Effector memory CD8-positive, alpha-beta T cell (primary cell): ENCODE results near the gene SPOCK1.

Source experiments
- ATAC-seq: fragments of 150-1000 bp; cut with Tn5 transposase; replicated peaks from 2 replicates; pipeline ENCODE4 v1.10.0; 2021; ENCODE audit warnings: mild to moderate bottlenecking, moderate library complexity
- DNase-seq, 3 experiments: peaks; one replicate each; pipeline ENCODE4 v3.0.0; 2021
- H3K27ac Mint-ChIP-seq, 2 donors: one replicate each; pipeline ENCODE4 v1.8.0; 2022; ENCODE audit warnings: mild to moderate bottlenecking in 2 of 2, mixed read lengths in 2 of 2, moderate library complexity in 2 of 2
- H3K27me3 Mint-ChIP-seq, 2 donors: one replicate each; pipeline ENCODE4 v1.8.0; 2022; ENCODE audit warnings: mixed read lengths in 2 of 2
- H3K36me3 Mint-ChIP-seq: one replicate; pipeline ENCODE4 v1.8.0; 2022; ENCODE audit warnings: mild to moderate bottlenecking, moderate library complexity, mixed read lengths; ENCODE audit not compliant: insufficient read depth
- H3K4me1 Mint-ChIP-seq, 2 donors: one replicate each; pipeline ENCODE4 v1.8.0; 2022; ENCODE audit warnings: low read depth in 2 of 2, mixed read lengths in 2 of 2
- H3K4me3 Mint-ChIP-seq, 2 donors: one replicate each; pipeline ENCODE4 v1.8.0; 2022; ENCODE audit warnings: mild to moderate bottlenecking in 2 of 2, mixed read lengths in 2 of 2, moderate library complexity in 2 of 2
- H3K9me3 Mint-ChIP-seq, 2 donors: one replicate each; pipeline ENCODE4 v1.8.0; 2022; ENCODE audit warnings: mixed read lengths in 2 of 2

Gene SPOCK1

DNA sequence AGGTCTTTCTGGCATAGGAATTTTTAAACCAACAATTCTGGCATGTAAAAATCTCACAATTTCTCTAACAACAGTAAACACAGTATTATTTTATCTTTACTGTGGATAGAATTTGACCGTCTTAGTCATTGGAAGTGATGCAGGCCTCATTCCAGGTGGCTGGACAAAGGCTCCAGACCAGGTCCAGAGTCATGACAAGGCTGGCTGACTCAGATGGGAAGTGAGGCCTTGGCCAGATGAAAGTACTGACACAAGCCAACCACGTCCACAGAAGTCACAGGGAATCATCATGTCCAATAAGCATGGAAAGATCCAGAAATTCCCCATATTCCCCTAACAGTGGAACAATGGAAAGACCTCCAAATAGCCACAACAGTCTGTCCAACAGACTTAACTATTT is 12.4 kb downstream of the SPOCK1 start:
- no peak for DNase-seq
- H3K27ac Mint-ChIP-seq: no peak overlapping the region

DNA sequence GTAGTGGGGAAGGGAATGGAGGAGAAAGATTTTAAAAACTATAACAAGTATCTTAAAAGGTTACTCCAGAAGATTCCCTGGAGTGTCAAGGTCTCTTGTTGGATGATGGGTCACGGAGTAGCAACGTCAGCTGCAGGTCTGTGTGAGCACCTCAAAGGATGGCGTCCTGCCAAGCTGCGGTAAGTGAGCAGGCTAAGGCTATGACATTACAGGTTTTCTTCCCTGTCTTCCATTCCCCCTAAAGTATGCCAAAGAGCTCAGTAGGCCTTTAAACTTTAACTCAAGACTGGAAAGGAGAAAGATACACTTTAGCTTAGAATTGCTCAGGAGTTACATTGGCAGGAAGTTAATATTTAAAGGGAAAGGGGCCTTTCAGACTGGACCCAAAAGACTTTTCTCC is 17.5 kb downstream of the SPOCK1 start:
- H3K4me1 Mint-ChIP-seq: no peaks in the 10 kb centered on the region

More for the DNA sequence above, 12.4 kb downstream of the SPOCK1 start:
- H3K36me3 Mint-ChIP-seq: peaks cover 3% of the 10 kb centered on the region
- H3K9me3 Mint-ChIP-seq: no peaks in the 10 kb centered on the region
- no peaks in the 10 kb centered on the region for H3K4me1 Mint-ChIP-seq
- no peak for ATAC-seq
- no peak overlapping the region for H3K4me3 Mint-ChIP-seq
- H3K27me3 Mint-ChIP-seq: peaks cover 0 to 8% of the 10 kb centered on the region in 2 donors

DNA sequence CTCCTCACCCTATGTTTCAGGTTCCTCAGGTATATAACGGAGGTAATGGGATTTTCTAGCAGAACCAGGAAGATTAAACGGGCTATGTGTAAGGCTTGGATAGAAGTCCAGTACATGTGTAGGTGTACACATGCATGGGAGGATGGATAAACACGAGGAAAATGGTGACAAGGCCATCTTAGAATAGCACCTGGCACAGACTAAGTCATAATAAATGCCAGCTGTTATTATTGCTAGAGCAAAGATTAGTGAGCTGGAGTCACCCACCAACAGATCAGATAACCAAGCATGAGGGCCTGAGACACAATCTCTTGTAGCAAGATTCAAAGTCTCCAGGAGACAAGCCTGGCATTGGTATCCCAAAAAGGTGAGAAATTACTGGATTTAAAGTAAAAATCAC is 21.1 kb downstream of the SPOCK1 start:
- Mint-ChIP-seq H3K9me3 (peaks cover 0 to 2% of the 10 kb centered on the region in 2 donors), H3K36me3 (no peaks in the 10 kb centered on the region), H3K27me3 (peaks cover 7 to 17% of the 10 kb centered on the region in 2 donors), H3K4me3 (no peak overlapping the region), H3K4me1 (no peaks in the 10 kb centered on the region), H3K27ac (no peak overlapping the region)
- ATAC-seq (no peak), DNase-seq (no peak)

More for the DNA sequence above, 17.5 kb downstream of the SPOCK1 start:
- DNase-seq (no peak), ATAC-seq (no peak)
- no peak overlapping the region for H3K4me3 Mint-ChIP-seq
- H3K36me3 Mint-ChIP-seq: no peaks in the 10 kb centered on the region
- H3K27ac Mint-ChIP-seq: no peak overlapping the region
- H3K9me3 Mint-ChIP-seq: no peaks in the 10 kb centered on the region
- H3K27me3 Mint-ChIP-seq: peaks cover 0 to 1% of the 10 kb centered on the region in 2 donors

DNA sequence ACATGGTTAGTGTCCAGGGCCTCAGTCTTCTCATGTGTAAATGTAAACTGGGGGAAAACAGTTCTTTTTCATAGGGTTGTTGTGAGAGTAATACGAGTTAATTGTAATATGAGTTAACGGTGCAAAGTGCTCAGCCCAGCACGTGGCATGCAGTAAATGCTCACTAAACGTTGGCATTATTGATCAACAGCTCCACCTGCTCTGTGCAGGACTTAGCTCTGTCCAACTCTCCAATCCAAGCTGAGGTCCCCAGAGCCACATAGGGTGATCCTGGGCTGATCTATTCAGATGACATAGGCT is 28.3 kb downstream of the SPOCK1 start:
- ATAC-seq (no peak), DNase-seq (no peak)
- no peak overlapping the region for H3K4me3 Mint-ChIP-seq
- no peaks in the 10 kb centered on the region for H3K4me1 Mint-ChIP-seq
- peaks cover 17 to 34% of the 10 kb centered on the region in 2 donors for H3K27me3 Mint-ChIP-seq
- H3K27ac Mint-ChIP-seq: no peak overlapping the region
- H3K9me3 Mint-ChIP-seq: peaks cover 0 to 3% of the 10 kb centered on the region in 2 donors
- H3K36me3 Mint-ChIP-seq: no peaks in the 10 kb centered on the region

DNA sequence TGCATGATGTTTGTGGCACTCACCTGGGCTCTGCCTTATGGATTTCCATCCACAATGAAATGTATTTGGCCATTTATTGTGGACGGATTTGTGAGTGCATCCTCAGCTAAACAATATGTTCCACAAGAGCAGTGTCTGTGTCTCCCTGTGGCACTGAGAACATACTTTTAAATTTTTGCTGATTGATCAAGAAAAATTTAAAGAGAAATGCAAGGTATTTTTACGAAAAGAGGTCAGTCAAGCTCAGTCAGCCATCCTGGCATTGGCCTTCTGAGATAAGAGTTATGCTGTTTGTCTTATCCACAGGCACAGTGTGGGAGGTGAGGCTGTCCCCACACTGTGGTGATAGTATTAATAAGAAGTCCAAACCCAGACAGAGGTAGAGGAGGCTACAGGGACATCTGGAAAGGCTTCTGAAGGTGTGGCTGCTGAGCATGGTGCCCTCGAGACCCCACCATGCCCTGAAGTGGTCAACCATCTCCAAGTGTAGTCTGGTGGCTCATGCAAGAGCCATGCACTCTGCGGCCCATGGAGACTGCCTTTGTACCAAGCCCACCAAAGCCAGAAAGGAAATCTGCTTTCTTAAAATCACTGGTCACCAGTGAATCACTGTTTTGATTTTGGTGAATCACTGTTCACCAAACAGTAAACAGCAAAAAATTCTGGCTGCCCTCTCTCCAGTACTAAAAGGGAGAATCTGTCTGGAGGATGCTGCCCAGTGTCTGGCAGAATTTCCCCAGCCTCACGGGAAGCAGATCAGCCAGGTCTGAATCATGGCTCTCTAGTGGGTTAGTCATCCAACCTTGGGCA is 28.8 kb downstream of the SPOCK1 start:
- ATAC-seq (no peak), DNase-seq (no peak)
- Mint-ChIP-seq H3K9me3 (peaks cover 0 to 3% of the 10 kb centered on the region in 2 donors), H3K4me3 (no peak overlapping the region), H3K27ac (no peak overlapping the region), H3K4me1 (no peaks in the 10 kb centered on the region), H3K36me3 (no peaks in the 10 kb centered on the region), H3K27me3 (peaks cover 17 to 34% of the 10 kb centered on the region in 2 donors)

DNA sequence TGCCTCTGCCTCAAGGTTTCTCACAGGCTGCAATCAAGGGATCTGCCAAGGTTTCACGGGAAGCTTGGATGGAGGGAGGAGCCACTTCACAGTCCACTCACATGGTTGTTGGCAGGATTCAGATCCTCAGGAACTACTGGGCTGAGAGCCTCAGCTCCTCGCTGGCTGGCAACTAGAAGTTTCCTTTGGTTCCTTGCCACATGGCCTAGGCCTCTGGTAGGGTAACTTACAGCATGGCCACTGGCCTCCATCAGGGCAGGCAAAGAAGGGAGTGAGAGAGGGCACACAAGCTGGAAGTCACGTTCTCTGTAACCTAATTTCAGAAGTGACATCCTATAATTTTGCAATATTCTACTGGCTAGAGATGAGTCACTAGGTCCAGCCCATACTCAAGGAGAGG is 32.2 kb downstream of the SPOCK1 start:
- Mint-ChIP-seq H3K27ac (no peak overlapping the region), H3K27me3 (peaks cover 0 to 30% of the 10 kb centered on the region in 2 donors), H3K4me1 (no peaks in the 10 kb centered on the region), H3K9me3 (peaks cover 0 to 12% of the 10 kb centered on the region in 2 donors), H3K36me3 (no peaks in the 10 kb centered on the region), H3K4me3 (no peak overlapping the region)
- DNase-seq (no peak), ATAC-seq (no peak)

DNA sequence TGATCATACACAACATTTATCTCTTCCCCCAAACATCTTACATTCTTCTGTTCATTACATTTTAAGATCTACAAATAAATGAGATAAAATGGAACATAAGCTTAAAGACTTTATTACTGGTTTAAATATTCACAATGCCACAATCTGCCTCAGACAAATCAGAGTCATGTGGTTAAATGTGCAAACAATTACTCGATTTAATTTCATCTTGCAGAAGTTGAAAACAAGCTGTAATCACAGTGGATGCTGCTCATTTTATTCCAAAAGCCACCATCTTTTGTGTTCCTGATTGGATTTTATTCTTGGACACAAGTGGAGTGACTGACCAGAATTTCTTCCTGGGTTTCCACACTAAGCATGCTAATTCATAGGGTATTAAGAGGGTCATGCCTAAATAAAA is 33.2 kb downstream of the SPOCK1 start:
- Mint-ChIP-seq H3K27me3 (peaks cover 3 to 27% of the 10 kb centered on the region in 2 donors), H3K27ac (no peak overlapping the region), H3K4me3 (no peak overlapping the region), H3K36me3 (no peaks in the 10 kb centered on the region), H3K9me3 (peaks cover 0 to 12% of the 10 kb centered on the region in 2 donors), H3K4me1 (no peaks in the 10 kb centered on the region)
- ATAC-seq: no peak
- no peak for DNase-seq

DNA sequence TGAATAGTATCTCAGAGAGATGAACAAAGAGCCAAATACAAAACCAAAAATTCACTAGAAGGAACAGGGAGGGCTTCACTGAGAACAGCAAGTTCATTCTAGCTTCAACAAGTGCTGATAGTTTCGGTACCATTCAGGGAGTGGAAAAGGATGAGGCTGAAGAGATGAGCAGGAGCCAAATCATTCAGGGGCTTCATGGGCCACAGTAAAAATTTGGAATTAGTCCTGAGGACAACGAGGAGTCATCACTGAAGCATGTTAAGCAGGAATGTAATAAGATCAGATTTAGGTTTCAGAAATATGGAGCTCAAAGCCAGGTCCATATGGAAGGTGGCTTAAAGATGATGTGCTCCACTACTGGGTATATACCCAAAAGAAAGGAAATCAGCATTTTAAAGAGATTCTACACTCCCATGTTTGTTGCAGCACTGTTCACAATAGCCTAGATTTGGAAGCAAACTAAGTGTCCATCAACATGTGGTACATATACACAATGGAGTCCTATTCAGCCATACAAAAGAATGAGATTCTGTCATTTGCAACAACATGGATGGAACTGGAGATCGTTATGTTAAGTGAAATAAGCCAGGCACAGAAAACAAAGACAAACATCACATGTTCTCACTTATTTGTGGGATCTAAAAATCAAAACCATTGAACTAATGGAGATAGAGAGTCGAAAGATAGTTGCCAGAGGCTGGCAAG is 36.2 kb downstream of the SPOCK1 start:
- Mint-ChIP-seq H3K36me3 (no peaks in the 10 kb centered on the region), H3K27ac (no peak overlapping the region), H3K4me3 (no peak overlapping the region), H3K27me3 (peaks cover 13 to 38% of the 10 kb centered on the region in 2 donors), H3K4me1 (no peaks in the 10 kb centered on the region), H3K9me3 (peaks cover 0 to 12% of the 10 kb centered on the region in 2 donors)
- ATAC-seq: no peak
- no peak for DNase-seq

DNA sequence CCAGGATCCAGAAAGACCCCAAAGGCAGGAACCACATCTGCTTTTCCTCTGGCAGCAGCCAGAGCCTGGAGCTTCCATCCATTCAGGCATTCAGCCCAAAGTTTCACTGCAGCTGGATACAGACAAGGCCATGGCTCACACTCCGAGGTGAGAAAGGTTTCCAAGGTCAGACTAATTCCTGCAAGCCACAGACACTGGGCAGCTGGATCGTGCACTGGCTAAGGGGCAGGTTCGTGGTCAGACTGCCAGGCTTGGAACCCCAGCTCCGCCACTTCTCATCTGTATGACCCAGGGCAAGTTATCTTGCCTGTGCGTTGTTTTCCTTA is 36.9 kb downstream of the SPOCK1 start:
- H3K4me3 Mint-ChIP-seq: no peak overlapping the region
- ATAC-seq (no peak), DNase-seq (no peak)
- no peak overlapping the region for H3K27ac Mint-ChIP-seq
- H3K4me1 Mint-ChIP-seq: no peaks in the 10 kb centered on the region
- H3K9me3 Mint-ChIP-seq: peaks cover 0 to 12% of the 10 kb centered on the region in 2 donors
- peaks cover 15 to 38% of the 10 kb centered on the region in 2 donors for H3K27me3 Mint-ChIP-seq
- H3K36me3 Mint-ChIP-seq: no peaks in the 10 kb centered on the region

DNA sequence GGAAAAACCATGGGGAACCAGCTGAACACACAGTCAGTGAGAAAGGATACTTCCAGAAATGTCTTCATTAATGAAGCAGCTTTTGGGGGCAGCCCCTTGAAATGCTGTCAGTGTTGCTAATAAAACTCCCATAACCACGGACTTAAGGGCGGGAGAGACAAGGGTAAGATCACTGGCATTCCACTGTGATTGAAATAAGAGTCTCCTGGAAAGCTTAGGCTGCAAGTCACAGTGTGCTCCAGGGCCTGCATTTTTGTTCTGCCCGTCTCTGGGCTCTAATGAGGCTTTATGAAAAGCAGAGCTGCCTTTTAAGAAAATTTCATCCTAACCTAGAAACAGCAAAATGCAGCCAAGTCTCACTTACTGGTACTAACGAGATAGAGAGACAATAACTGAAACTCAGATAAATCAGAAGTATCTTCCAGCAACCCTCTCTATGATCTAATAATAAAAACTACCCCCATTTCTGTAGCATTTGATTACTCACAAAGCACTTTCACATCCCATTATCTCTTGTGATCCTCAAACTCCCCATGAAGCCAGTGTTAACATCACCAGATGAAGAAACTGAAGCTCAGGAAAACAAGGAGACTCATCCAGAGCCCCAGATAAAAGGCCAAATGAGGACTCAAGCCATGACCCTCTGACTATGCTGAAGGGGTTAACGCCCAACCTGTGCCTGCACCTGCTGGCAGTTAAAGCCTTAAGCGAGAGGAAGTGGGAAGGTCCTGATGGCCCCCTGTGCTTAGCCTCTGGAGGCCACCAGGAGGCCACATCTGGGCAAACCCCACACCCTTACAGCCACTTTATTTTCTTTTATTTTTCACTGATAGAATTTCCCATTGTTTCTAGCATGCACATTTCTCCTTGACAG is 37.5 kb downstream of the SPOCK1 start:
- ATAC-seq (no peak), DNase-seq (no peak)
- peaks cover 19 to 38% of the 10 kb centered on the region in 2 donors for H3K27me3 Mint-ChIP-seq
- no peaks in the 10 kb centered on the region for H3K36me3 Mint-ChIP-seq
- peaks cover 3 to 12% of the 10 kb centered on the region in 2 donors for H3K9me3 Mint-ChIP-seq
- no peak overlapping the region for H3K27ac Mint-ChIP-seq
- H3K4me3 Mint-ChIP-seq: no peak overlapping the region
- H3K4me1 Mint-ChIP-seq: no peaks in the 10 kb centered on the region

DNA sequence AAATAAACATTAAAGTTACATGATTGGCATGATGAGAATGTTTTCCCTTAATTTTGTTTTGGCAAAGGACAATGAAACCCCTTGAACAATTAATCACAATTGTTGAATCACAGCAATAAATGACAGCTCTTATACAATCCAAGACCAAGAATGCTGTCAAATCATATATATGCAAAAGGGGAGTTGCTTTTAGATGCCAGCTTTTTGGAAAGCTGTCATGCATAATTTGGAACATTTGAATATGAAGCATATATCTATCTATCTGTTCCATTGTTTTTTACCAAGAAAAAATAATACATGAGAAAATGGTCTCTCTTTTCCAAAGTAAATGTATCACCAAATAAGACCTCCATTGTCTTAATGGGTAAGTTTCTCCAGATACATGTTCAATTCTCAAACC is 44.5 kb downstream of the SPOCK1 start:
- Mint-ChIP-seq H3K9me3 (peaks cover 0 to 6% of the 10 kb centered on the region in 2 donors), H3K27ac (no peak overlapping the region), H3K27me3 (peaks cover 5 to 8% of the 10 kb centered on the region in 2 donors), H3K36me3 (no peaks in the 10 kb centered on the region), H3K4me1 (no peaks in the 10 kb centered on the region), H3K4me3 (no peak overlapping the region)
- no peak for ATAC-seq
- no peak for DNase-seq

DNA sequence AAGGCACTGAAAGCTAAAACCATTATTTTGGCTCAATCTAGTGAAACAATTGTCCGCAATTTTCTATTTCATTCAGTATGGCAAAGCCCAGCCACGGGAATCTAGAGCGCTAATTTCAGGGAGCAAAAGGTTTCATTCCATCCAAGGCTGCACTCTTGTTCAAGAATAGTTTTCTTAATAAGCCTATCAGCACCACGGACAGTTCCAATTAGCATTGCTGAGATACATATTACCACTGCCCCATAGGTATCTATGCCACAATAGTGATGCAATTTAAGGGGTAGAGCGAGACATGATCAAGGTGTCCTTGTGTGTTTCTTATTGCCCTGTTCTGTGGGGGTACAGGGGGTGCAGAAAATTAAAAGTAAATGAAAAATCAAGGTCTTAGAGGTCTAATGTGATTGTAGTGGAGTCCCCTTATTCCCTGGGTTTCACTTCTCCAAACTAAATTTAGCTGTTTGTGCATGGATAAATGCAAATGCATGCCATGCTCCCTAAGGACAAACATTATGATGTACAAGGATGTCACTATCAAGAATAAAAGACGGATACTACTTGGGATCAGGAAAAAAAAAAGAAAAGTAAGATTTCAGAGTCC is 45.5 kb downstream of the SPOCK1 start:
- Mint-ChIP-seq H3K9me3 (peaks cover 0 to 6% of the 10 kb centered on the region in 2 donors), H3K27me3 (peaks cover 0 to 6% of the 10 kb centered on the region in 2 donors), H3K4me3 (no peak overlapping the region), H3K27ac (no peak overlapping the region), H3K4me1 (no peaks in the 10 kb centered on the region), H3K36me3 (no peaks in the 10 kb centered on the region)
- ATAC-seq (no peak), DNase-seq (no peak)

DNA sequence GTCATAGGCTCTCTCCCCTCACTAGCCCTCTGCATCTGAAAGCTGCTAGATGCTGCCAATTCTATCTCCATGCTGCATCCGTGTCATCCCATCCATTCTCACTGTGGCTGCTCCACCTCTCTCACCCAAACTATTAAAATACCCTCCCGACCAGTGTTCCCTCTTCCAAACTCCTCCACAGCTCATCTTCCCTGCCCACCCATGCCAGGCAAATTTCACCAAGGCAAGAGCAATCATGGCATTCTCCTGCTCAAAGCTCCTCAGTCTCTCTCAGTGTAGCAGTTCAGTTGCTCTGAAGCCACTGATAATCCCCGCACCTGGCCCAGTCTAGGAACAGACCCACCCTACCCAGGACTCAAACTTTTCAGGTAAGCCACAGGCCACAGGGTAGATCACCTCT is 48.4 kb downstream of the SPOCK1 start:
- Mint-ChIP-seq H3K27ac (no peak overlapping the region), H3K9me3 (peaks cover 0 to 3% of the 10 kb centered on the region in 2 donors), H3K36me3 (no peaks in the 10 kb centered on the region), H3K4me3 (no peak overlapping the region), H3K4me1 (no peaks in the 10 kb centered on the region), H3K27me3 (no peaks in the 10 kb centered on the region)
- DNase-seq (no peak), ATAC-seq (no peak)
